Aorta (tissue), 5 donors: ENCODE data around the gene GPR137. TPM values are rescaled to one million over a fixed set of nuclear protein-coding genes. Genes with fewer than 3 reads are reported as not detected.

Experiments
- ATAC-seq: fragments of 200-7000 bp; cut with Tn5 transposase; one replicate; pipeline ENCODE4 v1.9.1; 2022; ENCODE audit warnings: moderate library complexity; ENCODE audit not compliant: low FRiP score
- DNase-seq, 2 donors: peaks; one replicate each; pipeline ENCODE4 v3.0.0-alpha.2; 2020
- H3K27ac ChIP-seq, 2 donors: one replicate each; pipeline ENCODE4 v1.5.1; 2013; ENCODE audit warnings: low read length in 2 of 2, mild to moderate bottlenecking in 2 of 2, moderate library complexity in 2 of 2, control low read depth in 1 of 2, inconsistent platforms in 1 of 2, low read depth in 1 of 2
- H3K27me3 ChIP-seq, 2 donors: one replicate each; pipeline ENCODE4 v1.6.1; 2013; ENCODE audit warnings: control low read depth in 1 of 2, low read length in 1 of 2, mild to moderate bottlenecking in 1 of 2, moderate library complexity in 1 of 2; ENCODE audit not compliant: insufficient read depth in 2 of 2, control insufficient read depth in 1 of 2
- H3K36me3 ChIP-seq, 2 donors: one replicate each; pipeline ENCODE4 v1.6.1; 2013; ENCODE audit warnings: control low read depth in 1 of 2, low read length in 1 of 2, mild to moderate bottlenecking in 1 of 2; ENCODE audit not compliant: insufficient read depth in 2 of 2, control insufficient read depth in 1 of 2
- H3K4me1 ChIP-seq, 2 donors: one replicate each; pipeline ENCODE4 v1.6.1; 2013; ENCODE audit warnings: low read length in 2 of 2, control low read depth in 1 of 2, mild to moderate bottlenecking in 1 of 2, moderate library complexity in 1 of 2; ENCODE audit not compliant: insufficient read depth in 2 of 2, control insufficient read depth in 1 of 2
- H3K4me3 ChIP-seq, 2 donors: one replicate each; pipeline ENCODE4 v1.5.1; 2013; ENCODE audit warnings: low read length in 2 of 2, control low read depth in 1 of 2, mild to moderate bottlenecking in 1 of 2
- H3K9me3 ChIP-seq: one replicate; pipeline ENCODE4 v1.6.1; 2013; ENCODE audit warnings: mild to moderate bottlenecking, low read length; ENCODE audit not compliant: control insufficient read depth
- WGBS, 2 donors: extraction: QIAGEN DNeasy Blood & Tissue Kit; methylation state at CpG; one replicate each; pipeline ENCODE4 v1.1.7; 2013; 5-methylcytosine and 5-hydroxymethylcytosine counted together
- intact Hi-C, 2 donors: fragments of 100-400 bp; cut with DNase I; formaldehyde crosslinking; loops; one replicate each; pipeline versions ENCODE4 v1.14.2 to v1.15.0; 2022
- polyA plus RNA-seq, 2 donors: library from polyadenylated mRNA; stranded (reverse); fragments of 200-250 nt; gene quantifications; one replicate each; pipeline ENCODE4 v1.2.3, GENCODE V29; 2013
- total RNA-seq, 2 donors: library from RNA; stranded (reverse); fragmentation: NEBNext Ultra II Directional; extraction: Animal tissue kit (Norgen Biotek cat#: 25700); gene quantifications; one replicate each; pipeline ENCODE4 v1.2.1, GENCODE V29; 2021
- donor health status: healthy with polysubstance abuse.
- donor health status: Bipolar disorder and iron deficiency.
- donor health status: DM: no; HTN: no; CAD: no.
- donor health status: DM: no; HTN: no; CAD: no.
- donor health status: DM: yes; HTN: yes; CAD: no.

GPR137 gene
- total and polyA plus RNA-seq, 4 donors = 19.7 to 40.3 (median 27.1) TPM

GRCh38 chr11:64294774-64295173 lies 9.1 kb downstream of the GPR137 start:
- H3K4me1 ChIP-seq = no peaks in the 10 kb centered on the region
- H3K36me3 ChIP-seq = no peaks in the 10 kb centered on the region
- DNase-seq (no peak), ATAC-seq (no peak)
- no peaks in the 10 kb centered on the region for H3K27me3 ChIP-seq
- intact Hi-C loops = no loop called here
- no peaks in the 10 kb centered on the region for H3K9me3 ChIP-seq
- no peak overlapping the region for H3K4me3 ChIP-seq
- 56 to 69% methylated on average over 3 of the region's 3 CpGs for WGBS, 2 donors
- no peak overlapping the region for H3K27ac ChIP-seq

- no peaks in the 10 kb centered on the region for H3K36me3 ChIP-seq
- no peaks in the 10 kb centered on the region for H3K4me1 ChIP-seq
- no peaks in the 10 kb centered on the region for H3K27me3 ChIP-seq
- H3K4me3 ChIP-seq = no peak overlapping the region
- no peak overlapping the region for H3K27ac ChIP-seq
- WGBS, 2 donors = 87 to 96% methylated on average over 4 of the region's 4 CpGs
- no peak for DNase-seq
- ATAC-seq = no peak
- no peaks in the 10 kb centered on the region for H3K9me3 ChIP-seq
- intact Hi-C loops = no loop called here
Observed at GRCh38 chr11:64295760-64296159, 10.1 kb downstream of the GPR137 start.

- ATAC-seq = no peak
- no peaks in the 10 kb centered on the region for H3K27me3 ChIP-seq
- H3K4me1 ChIP-seq = no peaks in the 10 kb centered on the region
- DNase-seq = no peak
- WGBS, 2 donors = 36 to 50% methylated on average over 1 of the region's 1 CpG
- intact Hi-C loops = no loop called here
- no peaks in the 10 kb centered on the region for H3K9me3 ChIP-seq
- H3K27ac ChIP-seq = no peak overlapping the region
- no peak overlapping the region for H3K4me3 ChIP-seq
- no peaks in the 10 kb centered on the region for H3K36me3 ChIP-seq
Observed at GRCh38 chr11:64296236-64296635, 10.6 kb downstream of the GPR137 start.

- no peaks in the 10 kb centered on the region for H3K9me3 ChIP-seq
- 11 to 16% methylated on average over 32 to 34 of the region's 34 CpGs for WGBS, 2 donors
- H3K27me3 ChIP-seq = no peaks in the 10 kb centered on the region
- H3K27ac ChIP-seq = no peak overlapping the region
- no peak overlapping the region for H3K4me3 ChIP-seq
- DNase-seq = no peak
- no peak for ATAC-seq
- H3K4me1 ChIP-seq = no peaks in the 10 kb centered on the region
- H3K36me3 ChIP-seq = no peaks in the 10 kb centered on the region
- intact Hi-C loops = no loop called here
Observed at GRCh38 chr11:64296830-64297698, 11.4 kb downstream of the GPR137 start.

GRCh38 chr11:64297699-64298358 lies 12.2 kb downstream of the GPR137 start:
- Histone ChIP-seq H3K27me3 (no peaks in the 10 kb centered on the region), H3K27ac (no peak overlapping the region), H3K9me3 (no peaks in the 10 kb centered on the region), H3K36me3 (no peaks in the 10 kb centered on the region), H3K4me3 (no peak overlapping the region), H3K4me1 (no peaks in the 10 kb centered on the region)
- no peak for DNase-seq
- ATAC-seq = no peak
- intact Hi-C loops = no loop called here
- 41 to 43% methylated on average over 18 of the region's 18 CpGs for WGBS, 2 donors

GRCh38 chr11:64298966-64299846 lies 13.6 kb downstream of the GPR137 start:
- 3% methylated on average over 57 to 60 of the region's 60 CpGs for WGBS, 2 donors
- no peak overlapping the region for H3K27ac ChIP-seq
- DNase-seq (peak; percentile 84 to 92), ATAC-seq (peak; percentile 74)
- intact Hi-C loops = no loop called here
- H3K36me3 ChIP-seq = no peaks in the 10 kb centered on the region
- H3K4me3 ChIP-seq = peak overlapping the region in 1 of 2 donors; percentile 16
- no peaks in the 10 kb centered on the region for H3K27me3 ChIP-seq
- H3K4me1 ChIP-seq = no peaks in the 10 kb centered on the region
- H3K9me3 ChIP-seq = no peaks in the 10 kb centered on the region

- intact Hi-C loops = loop anchor here (2.0 to 5.0 kb wide), 3 partner anchors 95 to 113 kb away; partner anchors contain the start of gene STIP1 (in 1 of the 2)
- H3K4me3 ChIP-seq = peak within 1 kb of the TSS in 1 of 2 donors; percentile 16
- no peak for DNase-seq
- 6 to 10% methylated on average over 47 to 54 of the region's 54 CpGs for WGBS, 2 donors
- no peaks in the 10 kb centered on the region for H3K9me3 ChIP-seq
- H3K36me3 ChIP-seq = no peaks in the 10 kb centered on the region
- no peaks in the 10 kb centered on the region for H3K4me1 ChIP-seq
- ATAC-seq = peak; percentile 27
- H3K27me3 ChIP-seq = no peaks in the 10 kb centered on the region
- H3K27ac ChIP-seq = no peak within 1 kb of the TSS
Observed at GRCh38 chr11:64299847-64300648, 14.4 kb downstream of the GPR137 start, which contains the start of gene CATSPERZ. CATSPERZ (plus strand) TSS chr11:64300358; CDS start chr11:64300411, 53 bp downstream.
